ENCODE results near the gene TRIM29.

The TRIM29 gene

GRCh38 chr11:120136356-120136755 lies 1.6 kb downstream of the TRIM29 start:
- Histone ChIP-seq H3K27ac (ENCODE audit: insufficient read depth, low read length, poor library complexity, severe bottlenecking) (no peak overlapping the region), H3K27me3 (replicated peaks; ENCODE audit: control insufficient read depth, insufficient read depth, low read length, poor library complexity, severe bottlenecking) (no peaks in the 10 kb centered on the region), H3K4me1 (ENCODE audit: control insufficient read depth, insufficient read depth, low read length, poor library complexity, severe bottlenecking) (no peaks in the 10 kb centered on the region), H3K4me3 (ENCODE audit: insufficient read depth, low read depth, low read length, poor library complexity, severe bottlenecking) (no peak overlapping the region), H3K9me3 (ENCODE audit: control insufficient read depth, low read length) (no peaks in the 10 kb centered on the region), H3K36me3 (ENCODE audit: control insufficient read depth, insufficient read depth, low read length) (no peaks in the 10 kb centered on the region)
- DNase-seq = no peak

- no peaks in the 10 kb centered on the region for H3K27me3 ChIP-seq (replicated peaks; ENCODE audit: control insufficient read depth, insufficient read depth, low read length, poor library complexity, severe bottlenecking)
- no peak overlapping the region for H3K4me3 ChIP-seq (ENCODE audit: insufficient read depth, low read depth, low read length, poor library complexity, severe bottlenecking)
- H3K4me1 ChIP-seq (ENCODE audit: control insufficient read depth, insufficient read depth, low read length, poor library complexity, severe bottlenecking) = no peaks in the 10 kb centered on the region
- H3K27ac ChIP-seq (ENCODE audit: insufficient read depth, low read length, poor library complexity, severe bottlenecking) = no peak overlapping the region
- H3K9me3 ChIP-seq (ENCODE audit: control insufficient read depth, low read length) = no peaks in the 10 kb centered on the region
- no peak for DNase-seq
- H3K36me3 ChIP-seq (ENCODE audit: control insufficient read depth, insufficient read depth, low read length) = no peaks in the 10 kb centered on the region
Observed at GRCh38 chr11:120135838-120136237, 2.1 kb downstream of the TRIM29 start.

GRCh38 chr11:120134931-120135228 lies 3.0 kb downstream of the TRIM29 start:
- Histone ChIP-seq H3K27me3 (replicated peaks; ENCODE audit: control insufficient read depth, insufficient read depth, low read length, poor library complexity, severe bottlenecking) (no peaks in the 10 kb centered on the region), H3K36me3 (ENCODE audit: control insufficient read depth, insufficient read depth, low read length) (no peaks in the 10 kb centered on the region), H3K4me3 (ENCODE audit: insufficient read depth, low read depth, low read length, poor library complexity, severe bottlenecking) (no peak overlapping the region), H3K4me1 (ENCODE audit: control insufficient read depth, insufficient read depth, low read length, poor library complexity, severe bottlenecking) (no peaks in the 10 kb centered on the region), H3K9me3 (ENCODE audit: control insufficient read depth, low read length) (no peaks in the 10 kb centered on the region), H3K27ac (ENCODE audit: insufficient read depth, low read length, poor library complexity, severe bottlenecking) (no peak overlapping the region)
- no peak for DNase-seq

- H3K36me3 ChIP-seq (ENCODE audit: control insufficient read depth, insufficient read depth, low read length) = no peaks in the 10 kb centered on the region
- H3K27me3 ChIP-seq (replicated peaks; ENCODE audit: control insufficient read depth, insufficient read depth, low read length, poor library complexity, severe bottlenecking) = no peaks in the 10 kb centered on the region
- DNase-seq = no peak
- H3K4me1 ChIP-seq (ENCODE audit: control insufficient read depth, insufficient read depth, low read length, poor library complexity, severe bottlenecking) = no peaks in the 10 kb centered on the region
- no peak overlapping the region for H3K27ac ChIP-seq (ENCODE audit: insufficient read depth, low read length, poor library complexity, severe bottlenecking)
- no peak overlapping the region for H3K4me3 ChIP-seq (ENCODE audit: insufficient read depth, low read depth, low read length, poor library complexity, severe bottlenecking)
- H3K9me3 ChIP-seq (ENCODE audit: control insufficient read depth, low read length) = no peaks in the 10 kb centered on the region
Observed at GRCh38 chr11:120134106-120134930, 3.6 kb downstream of the TRIM29 start.

GRCh38 chr11:120133216-120134105 lies 4.5 kb downstream of the TRIM29 start:
- Histone ChIP-seq H3K9me3 (ENCODE audit: control insufficient read depth, low read length) (no peaks in the 10 kb centered on the region), H3K4me3 (ENCODE audit: insufficient read depth, low read depth, low read length, poor library complexity, severe bottlenecking) (no peak overlapping the region)
- no peak for DNase-seq

GRCh38 chr11:120132645-120133185 lies 5.2 kb downstream of the TRIM29 start:
- no peak for DNase-seq
- H3K27ac ChIP-seq (ENCODE audit: insufficient read depth, low read length, poor library complexity, severe bottlenecking) = no peak overlapping the region
- H3K36me3 ChIP-seq (ENCODE audit: control insufficient read depth, insufficient read depth, low read length) = no peaks in the 10 kb centered on the region
- no peaks in the 10 kb centered on the region for H3K9me3 ChIP-seq (ENCODE audit: control insufficient read depth, low read length)
- no peaks in the 10 kb centered on the region for H3K27me3 ChIP-seq (replicated peaks; ENCODE audit: control insufficient read depth, insufficient read depth, low read length, poor library complexity, severe bottlenecking)
- no peaks in the 10 kb centered on the region for H3K4me1 ChIP-seq (ENCODE audit: control insufficient read depth, insufficient read depth, low read length, poor library complexity, severe bottlenecking)
- H3K4me3 ChIP-seq (ENCODE audit: insufficient read depth, low read depth, low read length, poor library complexity, severe bottlenecking) = no peak overlapping the region

More at GRCh38 chr11:120133216-120134105, 4.5 kb downstream of the TRIM29 start:
- H3K36me3 ChIP-seq (ENCODE audit: control insufficient read depth, insufficient read depth, low read length) = no peaks in the 10 kb centered on the region
- H3K27ac ChIP-seq (ENCODE audit: insufficient read depth, low read length, poor library complexity, severe bottlenecking) = no peak overlapping the region
- no peaks in the 10 kb centered on the region for H3K4me1 ChIP-seq (ENCODE audit: control insufficient read depth, insufficient read depth, low read length, poor library complexity, severe bottlenecking)
- H3K27me3 ChIP-seq (replicated peaks; ENCODE audit: control insufficient read depth, insufficient read depth, low read length, poor library complexity, severe bottlenecking) = no peaks in the 10 kb centered on the region

- no peak for DNase-seq
- Histone ChIP-seq H3K27me3 (replicated peaks; ENCODE audit: control insufficient read depth, insufficient read depth, low read length, poor library complexity, severe bottlenecking) (no peaks in the 10 kb centered on the region), H3K9me3 (ENCODE audit: control insufficient read depth, low read length) (no peaks in the 10 kb centered on the region), H3K4me3 (ENCODE audit: insufficient read depth, low read depth, low read length, poor library complexity, severe bottlenecking) (no peak overlapping the region), H3K4me1 (ENCODE audit: control insufficient read depth, insufficient read depth, low read length, poor library complexity, severe bottlenecking) (no peaks in the 10 kb centered on the region), H3K27ac (ENCODE audit: insufficient read depth, low read length, poor library complexity, severe bottlenecking) (no peak overlapping the region), H3K36me3 (ENCODE audit: control insufficient read depth, insufficient read depth, low read length) (no peaks in the 10 kb centered on the region)
Observed at GRCh38 chr11:120131941-120132644, 5.8 kb downstream of the TRIM29 start.

- Histone ChIP-seq H3K4me1 (ENCODE audit: control insufficient read depth, insufficient read depth, low read length, poor library complexity, severe bottlenecking) (no peaks in the 10 kb centered on the region), H3K9me3 (ENCODE audit: control insufficient read depth, low read length) (no peaks in the 10 kb centered on the region), H3K36me3 (ENCODE audit: control insufficient read depth, insufficient read depth, low read length) (no peaks in the 10 kb centered on the region), H3K27me3 (replicated peaks; ENCODE audit: control insufficient read depth, insufficient read depth, low read length, poor library complexity, severe bottlenecking) (no peaks in the 10 kb centered on the region), H3K27ac (ENCODE audit: insufficient read depth, low read length, poor library complexity, severe bottlenecking) (no peak overlapping the region), H3K4me3 (ENCODE audit: insufficient read depth, low read depth, low read length, poor library complexity, severe bottlenecking) (no peak overlapping the region)
- no peak for DNase-seq
Observed at GRCh38 chr11:120130991-120131760, 6.7 kb downstream of the TRIM29 start.

GRCh38 chr11:120130176-120130980 lies 7.5 kb downstream of the TRIM29 start:
- Histone ChIP-seq H3K9me3 (ENCODE audit: control insufficient read depth, low read length) (no peaks in the 10 kb centered on the region), H3K36me3 (ENCODE audit: control insufficient read depth, insufficient read depth, low read length) (no peaks in the 10 kb centered on the region), H3K27me3 (replicated peaks; ENCODE audit: control insufficient read depth, insufficient read depth, low read length, poor library complexity, severe bottlenecking) (no peaks in the 10 kb centered on the region), H3K4me1 (ENCODE audit: control insufficient read depth, insufficient read depth, low read length, poor library complexity, severe bottlenecking) (no peaks in the 10 kb centered on the region), H3K4me3 (ENCODE audit: insufficient read depth, low read depth, low read length, poor library complexity, severe bottlenecking) (no peak overlapping the region), H3K27ac (ENCODE audit: insufficient read depth, low read length, poor library complexity, severe bottlenecking) (no peak overlapping the region)
- DNase-seq = no peak
